Motor neuron (in vitro differentiated cells): ENCODE results near the gene BTNL3. TPM values are rescaled to one million over a fixed set of nuclear protein-coding genes. Genes with fewer than 3 reads are reported as not detected.
A peak's percentile ranks its signal among the peaks of the same experiment; 100 is the strongest.

Experiments
- ATAC-seq, 8 experiments: fragments of 200-7000 bp; cut with Tn5 transposase; replicated peaks in 6 of 8; 2 replicates each; pipeline ENCODE4 v1.8.0; 2021; ENCODE audit warnings: mild to moderate bottlenecking in 8 of 8, moderate library complexity in 8 of 8
- H3K27ac ChIP-seq, 2 donors: fragments of 250-450 bp; sonication (Bioruptor Pico); 2 replicates each; pipeline ENCODE4 v1.9.0; 2021; ENCODE audit warnings: antibody characterized with exemption in 2 of 2, mild to moderate bottlenecking in 2 of 2, moderate library complexity in 1 of 2
- H3K4me1 ChIP-seq, 2 donors: fragments of 250-450 bp; sonication (Bioruptor Pico); replicated peaks in 1 of 2; 2 replicates each; pipeline ENCODE4 v1.6.1; 2021; ENCODE audit warnings: antibody characterized with exemption in 2 of 2, mild to moderate bottlenecking in 2 of 2, moderate library complexity in 1 of 2
- H3K4me3 ChIP-seq, 5 donors: fragments of 250-450 bp; sonication (Bioruptor Pico); 2 replicates each; pipeline ENCODE4 v1.9.0; 2021; ENCODE audit warnings: antibody characterized with exemption in 5 of 5, mild to moderate bottlenecking in 5 of 5, moderate library complexity in 4 of 5
- WGBS, 10 experiments: fragments of 450-650 bp; shearing (Covaris generic); methylation state at CpG; one replicate each; pipeline ENCODE4 v1.0.0; 2022; 5-methylcytosine and 5-hydroxymethylcytosine counted together
- in situ Hi-C, 9 experiments: fragments of 400-800 bp; cut with MboI; loops; one replicate each; pipeline ENCODE4 v1.15.0; 2021; ENCODE audit warnings: low sequenced_read_pairs in 9 of 9, low pct_unique_long_range_greater_than_20kb in 2 of 9; ENCODE audit not compliant: unreplicated experiment in 9 of 9
- total RNA-seq, 8 experiments: library from RNA; unstranded; fragments of 300-600 nt; gene quantifications; 2 replicates each; pipeline versions ENCODE4 v1.2.3 to v1.2.4, GENCODE V29; 2022

Gene BTNL3
- total RNA-seq, 8 experiments from 2014 or later = 0.08 to 0.33 TPM; not detected in 6

DNA sequence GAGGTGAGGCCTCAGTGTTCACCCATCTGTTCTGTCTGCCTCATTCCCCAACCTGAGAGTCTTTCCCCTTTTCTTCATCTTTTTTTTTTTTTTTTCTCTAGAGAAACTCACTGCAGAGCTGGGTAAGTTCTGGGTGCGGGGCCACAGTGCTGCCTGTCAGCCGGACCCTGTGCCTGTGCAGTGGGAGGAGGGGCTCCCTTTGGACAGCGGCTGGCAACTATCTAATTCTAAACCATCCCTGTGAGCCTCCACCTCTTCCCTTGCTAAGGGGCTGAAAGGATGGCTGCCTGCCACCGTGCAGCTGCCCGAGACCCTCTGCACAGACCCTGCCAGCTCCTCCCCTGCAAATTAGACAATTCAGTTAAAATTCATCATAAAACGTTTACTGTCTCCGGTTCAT lies 65.5 kb downstream of the BTNL3 start:
- ATAC-seq = no peak
- WGBS, 10 experiments = 7 to 33% (median 17%) methylated on average over 1 to 5 of the region's 7 CpGs; no CpG with 5 or more reads in 5 of the 10 experiments
- in situ Hi-C loops = no loop called here
- H3K4me3 ChIP-seq = peak overlapping the region in 3 of 5 donors; percentile 41 to 88 (median 48)
- H3K4me1 ChIP-seq = peaks cover 0 to 6% of the 10 kb centered on the region in 2 donors
- H3K27ac ChIP-seq = no peak overlapping the region

DNA sequence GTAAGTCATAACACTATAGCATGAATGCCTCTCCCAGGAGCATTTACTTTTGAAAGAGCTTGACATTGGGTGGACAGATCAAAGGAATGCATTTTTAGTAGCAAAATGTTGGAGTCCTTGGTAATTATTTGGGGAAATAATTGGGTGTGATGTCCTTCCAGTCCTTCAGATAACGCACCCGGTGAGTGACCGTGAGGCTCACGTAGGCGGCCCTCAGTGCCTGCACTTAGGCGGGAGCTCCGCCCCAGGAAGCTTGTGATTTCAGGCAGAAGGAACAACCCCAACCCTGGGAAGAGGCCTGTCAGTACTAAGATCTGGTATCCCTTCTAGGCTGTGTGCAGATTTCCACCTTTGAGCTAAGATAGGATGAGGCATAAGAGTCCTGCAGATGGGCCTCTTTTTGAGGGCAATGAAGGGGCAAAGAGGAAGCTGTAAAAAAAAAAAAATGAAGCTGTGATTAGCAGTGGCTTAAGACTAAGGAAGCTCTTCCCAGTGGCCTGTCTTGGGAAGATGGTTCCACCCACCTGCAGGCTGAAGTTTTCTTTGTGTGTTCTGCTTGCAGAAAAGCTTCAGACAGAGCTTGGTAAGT lies 66.3 kb downstream of the BTNL3 start:
- 13 to 44% (median 39%) methylated on average over 1 to 7 of the region's 7 CpGs; no CpG with 5 or more reads in 5 of the 10 experiments for WGBS, 10 experiments
- in situ Hi-C loops = no loop called here
- ATAC-seq = no peak
- peaks cover 0 to 6% of the 10 kb centered on the region in 2 donors for H3K4me1 ChIP-seq
- no peak overlapping the region for H3K4me3 ChIP-seq
- no peak overlapping the region for H3K27ac ChIP-seq

Other genes starting within 250 kb of the BTNL3 start
- gene OR2Y1, start 248.8 kb upstream of the BTNL3 start, total RNA-seq = under 1 TPM in 3 of 8 experiments, not detected in 5; 0.27 to 0.76 (median 0.56) TPM
- gene MGAT1, start 186.0 kb upstream of the BTNL3 start, total RNA-seq = 10 to 100 TPM; 24.6 to 59.6 (median 37.7) TPM
- gene ZFP62, start 127.6 kb upstream of the BTNL3 start, total RNA-seq = 10 to 100 TPM; 26.0 to 57.3 (median 38.0) TPM
- gene BTNL8, start 89.7 kb upstream of the BTNL3 start, total RNA-seq = under 1 TPM in 4 of 8 experiments, not detected in 4; 0.17 to 0.81 (median 0.37) TPM
- 1 to 10 TPM in 4 of 8 experiments, under 1 TPM in 3, not detected in 1; 0.25 to 2.6 (median 1.1) TPM for gene BTNL9, start 51.4 kb downstream of the BTNL3 start, total RNA-seq
- under 1 TPM in 3 of 8 experiments, not detected in 5; 0.29 to 0.49 (median 0.33) TPM for gene OR2V1, start 142.3 kb downstream of the BTNL3 start, total RNA-seq
- under 1 TPM in 7 of 8 experiments, not detected in 1; 0.05 to 0.33 (median 0.13) TPM for gene OR2V2, start 158.7 kb downstream of the BTNL3 start, total RNA-seq
- 1 to 10 TPM in 4 of 8 experiments, under 1 TPM in 4; 0.38 to 3.1 (median 1.2) TPM for gene TRIM7, start 216.3 kb downstream of the BTNL3 start, total RNA-seq
- gene TRIM41, start 234.4 kb downstream of the BTNL3 start, total RNA-seq = 10 to 100 TPM; 14.3 to 31.4 (median 24.2) TPM